PFSK-1 (cell line): ENCODE results near the gene NID1.

Source experiments
- POLR2AphosphoS5 ChIP-seq: IDR thresholded peaks from 2 replicates; pipeline ENCODE4 v1.6.1; 2012; ENCODE audit warnings: low read depth, mild to moderate bottlenecking, control low read depth, low read length, moderate library complexity
- REST ChIP-seq, 2 experiments: IDR thresholded peaks; 2 replicates each; pipeline versions ENCODE4 v1.6.1 to v1.8.0; 2011 to 2012; ENCODE audit warnings: low read depth in 2 of 2, low read length in 2 of 2, control low read depth in 1 of 2, inconsistent platforms in 1 of 2, mild to moderate bottlenecking in 1 of 2, moderate library complexity in 1 of 2; ENCODE audit not compliant: insufficient read depth in 1 of 2
- TAF1 ChIP-seq: IDR thresholded peaks from 2 replicates; pipeline ENCODE4 v1.6.1; 2012; ENCODE audit warnings: low read length, control low read depth, borderline replicate concordance; ENCODE audit not compliant: insufficient read depth

GRCh38 chr1:236027104-236027503 is 37.8 kb downstream of the NID1 start:
- no peak for TF ChIP-seq REST (IDR thresholded peaks at IDR 0.05; ENCODE audit: insufficient read depth in 1 of 2, low read depth in 2 of 2, low read length in 2 of 2)
- no peak for TF ChIP-seq TAF1
- TF ChIP-seq POLR2AphosphoS5 = no peak
